PC-9 (cell line): ENCODE results near the gene DUS2. TPM values are rescaled to one million over a fixed set of nuclear protein-coding genes. Genes with fewer than 3 reads are reported as not detected.
A peak's percentile ranks its signal among the peaks of the same experiment; 100 is the strongest.

Experiments used
- BruUV-seq: library from RNA; stranded (reverse); fragments of 400-500 nt; replicated peaks from 2 replicates; lab custom pipeline; 2021; lab: Mats Ljungman, UMichigan
- CTCF ChIA-PET: fragments of 300-600 bp; sonication (Branson Sonifier 250); formaldehyde crosslinking; loops from one replicate; lab custom pipeline; 2022; ENCODE audit warnings: antibody characterized with exemption; lab: Charles Lee
- POLR2A ChIA-PET: fragments of 300-600 bp; sonication (Branson Sonifier 250); formaldehyde crosslinking; loops from one replicate; lab custom pipeline; 2022; ENCODE audit warnings: antibody characterized with exemption; ENCODE audit not compliant: unreplicated experiment; lab: Charles Lee
- DNase-seq, 2 experiments: peaks; one replicate each; pipeline versions ENCODE4 v3.0.0 to v3.0.0-alpha.2; 2015 to 2022; ENCODE audit warnings: mixed read lengths in 1 of 2
- H2AFZ ChIP-seq: fragments of 200-600 bp; sonication (generic); 2 replicates; pipeline ENCODE4 v1.8.1; 2017; ENCODE audit warnings: antibody characterized with exemption
- H3F3A ChIP-seq: fragments of 200-600 bp; sonication (generic); 2 replicates; pipeline ENCODE4 v1.8.1; 2017; ENCODE audit warnings: antibody characterized with exemption, mild to moderate bottlenecking, low read depth; ENCODE audit not compliant: insufficient read depth
- H3K27ac ChIP-seq: fragments of 200-600 bp; sonication (generic); 2 replicates; pipeline ENCODE4 v1.6.1; 2016; ENCODE audit warnings: mixed run types
- H3K27me3 ChIP-seq: fragments of 200-600 bp; sonication (generic); 2 replicates; pipeline ENCODE4 v1.6.1; 2016; ENCODE audit warnings: low read depth, mixed run types; ENCODE audit not compliant: insufficient read depth
- H3K36me3 ChIP-seq: fragments of 200-600 bp; sonication (generic); 2 replicates; pipeline ENCODE4 v1.6.1; 2016; ENCODE audit warnings: low read depth, mixed run types
- H3K4me1 ChIP-seq: fragments of 200-600 bp; sonication (generic); replicated peaks from 2 replicates; pipeline ENCODE4 v1.6.1; 2016; ENCODE audit warnings: mixed run types; ENCODE audit not compliant: insufficient read depth
- H3K4me2 ChIP-seq: fragments of 200-600 bp; sonication (generic); 2 replicates; pipeline ENCODE4 v1.6.1; 2017; ENCODE audit warnings: mixed run types
- H3K4me3 ChIP-seq: fragments of 200-600 bp; sonication (generic); 2 replicates; pipeline ENCODE4 v1.6.1; 2016; ENCODE audit warnings: mixed run types
- H3K79me2 ChIP-seq: fragments of 200-600 bp; sonication (generic); 2 replicates; pipeline ENCODE4 v1.6.1; 2017; ENCODE audit warnings: low read depth, mixed run types
- H3K9me2 ChIP-seq: fragments of 200-600 bp; sonication (generic); 2 replicates; pipeline ENCODE4 v1.8.1; 2017; ENCODE audit warnings: mild to moderate bottlenecking; ENCODE audit not compliant: insufficient read depth
- H3K9me3 ChIP-seq: fragments of 200-600 bp; sonication (generic); 2 replicates; pipeline ENCODE4 v1.8.1; 2016; ENCODE audit warnings: low read depth; ENCODE audit not compliant: insufficient read depth
- H4K20me1 ChIP-seq: fragments of 200-600 bp; sonication (generic); 2 replicates; pipeline ENCODE4 v1.8.1; 2017; ENCODE audit not compliant: insufficient read depth
- CTCF ChIP-seq: fragments of 200-600 bp; sonication (generic); conservative IDR thresholded peaks from 2 replicates; pipeline ENCODE4 v1.6.1; 2017; ENCODE audit warnings: mixed run types, antibody characterized with exemption, mild to moderate bottlenecking, moderate library complexity
- EZH2 ChIP-seq: fragments of 200-600 bp; sonication (generic); IDR thresholded peaks from 2 replicates; pipeline ENCODE4 v1.8.0; 2017; ENCODE audit warnings: antibody characterized with exemption, low read depth
- intact Hi-C: fragments of 100-400 bp; cut with micrococcal nuclease; formaldehyde crosslinking; loops from one replicate; pipeline ENCODE4 v1.10.0; 2022; ENCODE audit not compliant: unreplicated experiment
- total RNA-seq: library from RNA; stranded (reverse); gene quantifications from 2 replicates; pipeline ENCODE4 v1.2.3, GENCODE V29; 2021

DUS2 gene
- total RNA-seq, 1 experiment from 2014 or later, result 29.7 TPM

DNA sequence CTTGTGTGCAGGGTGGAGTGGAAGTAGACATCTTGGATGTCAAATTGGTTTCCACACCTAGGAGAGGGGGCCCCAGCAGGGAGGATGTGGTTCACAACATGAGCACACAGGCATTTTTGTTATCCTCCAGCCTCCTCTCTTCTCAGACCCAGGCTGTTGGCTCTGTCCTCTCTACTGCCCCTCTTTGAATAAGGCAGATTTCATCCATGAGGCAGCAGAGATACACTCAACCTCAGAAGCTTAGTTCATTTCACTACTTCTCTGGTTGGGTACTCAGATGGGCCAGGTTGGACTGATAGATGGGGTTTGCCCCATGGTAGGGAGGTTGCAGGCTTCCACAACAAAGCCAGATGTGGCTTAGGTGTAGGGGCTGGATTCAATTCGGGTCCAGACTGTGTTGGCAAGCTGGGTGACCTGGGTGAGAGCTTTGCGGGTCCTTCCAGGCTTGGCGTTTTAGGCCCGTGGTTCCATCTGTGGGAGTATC is 39.9 kb downstream of the DUS2 start:
- H3F3A ChIP-seq, result peaks cover 13% of the 10 kb centered on the region; the same call in 1 of the 2 replicates
- no peak overlapping the region for H2AFZ ChIP-seq
- H3K79me2 ChIP-seq, result no peaks in the 10 kb centered on the region
- DNase-seq, result no peak
- ChIA-PET CTCF (interaction anchor here (0.7 kb wide), 1 partner anchor 21 kb away, joined by 6 read pairs; no protein-coding TSS in a partner anchor), POLR2A (no interaction called here)
- no peaks in the 10 kb centered on the region for H3K4me1 ChIP-seq
- H4K20me1 ChIP-seq, result no peaks in the 10 kb centered on the region; the same call in 1 of the 2 replicates
- H3K4me3 ChIP-seq, result no peak overlapping the region
- H3K9me2 ChIP-seq, result no peaks in the 10 kb centered on the region
- no peaks in the 10 kb centered on the region for H3K9me3 ChIP-seq
- no TSS peak for BruUV-seq
- no peaks in the 10 kb centered on the region for H3K27me3 ChIP-seq
- H3K36me3 ChIP-seq, result no peaks in the 10 kb centered on the region
- intact Hi-C loops, result no loop called here
- no peak overlapping the region for H3K27ac ChIP-seq
- no peak overlapping the region for H3K4me2 ChIP-seq
- TF ChIP-seq EZH2 (no peak), CTCF (no peak)

DNA sequence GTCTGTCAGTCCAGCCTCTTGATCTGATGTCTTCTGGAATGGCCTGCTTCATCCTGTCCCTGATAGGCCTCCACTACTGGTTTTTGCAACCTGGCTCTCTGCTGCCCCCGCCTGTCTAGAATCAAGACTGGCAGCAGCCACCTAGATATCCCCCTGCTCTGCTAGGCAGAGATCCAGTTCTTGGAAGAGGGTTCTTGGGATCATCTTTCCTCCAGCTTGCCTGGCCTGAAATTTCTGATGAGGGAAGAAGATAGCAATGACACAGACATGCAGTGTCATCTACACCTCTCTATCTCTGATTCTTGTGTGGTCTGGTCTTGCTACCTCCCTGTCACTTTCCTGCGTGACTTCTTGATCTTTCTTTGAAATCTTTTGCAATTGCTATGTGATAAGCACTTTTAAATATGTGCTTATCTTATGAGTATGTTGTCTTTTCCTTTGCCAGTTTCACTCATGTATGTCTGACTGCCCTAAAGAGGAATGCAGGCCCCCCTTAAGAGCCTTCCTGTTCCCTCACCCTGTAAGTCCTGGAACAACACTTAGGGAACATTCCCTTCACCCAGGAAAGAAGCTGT is 41.8 kb downstream of the DUS2 start:
- ChIA-PET POLR2A (interaction anchor here (0.6 kb wide), 1 partner anchor 124 kb away, joined by 4 read pairs; no protein-coding TSS in a partner anchor), CTCF (interaction anchor here (0.6 to 0.7 kb wide), 4 partner anchors 22 to 480 kb away, joined by 3 to 10 read pairs (median 6); no protein-coding TSS in a partner anchor)
- Histone ChIP-seq H4K20me1 (no peaks in the 10 kb centered on the region; the same call in 1 of the 2 replicates), H3K9me3 (no peaks in the 10 kb centered on the region), H3K4me1 (no peaks in the 10 kb centered on the region), H3K27ac (no peak overlapping the region), H3K4me3 (no peak overlapping the region), H2AFZ (no peak overlapping the region), H3K79me2 (no peaks in the 10 kb centered on the region), H3K36me3 (no peaks in the 10 kb centered on the region), H3K27me3 (no peaks in the 10 kb centered on the region), H3F3A (peaks cover 13% of the 10 kb centered on the region; the same call in 1 of the 2 replicates), H3K4me2 (no peak overlapping the region), H3K9me2 (no peaks in the 10 kb centered on the region)
- intact Hi-C loops, result loop anchor here (1.0 kb wide), 1 partner anchor 164 kb away; no protein-coding TSS in a partner anchor
- no TSS peak for BruUV-seq
- TF ChIP-seq EZH2 (no peak), CTCF (peak; percentile 84)
- peak in 1 of 2 experiments; percentile 60 for DNase-seq

DNA sequence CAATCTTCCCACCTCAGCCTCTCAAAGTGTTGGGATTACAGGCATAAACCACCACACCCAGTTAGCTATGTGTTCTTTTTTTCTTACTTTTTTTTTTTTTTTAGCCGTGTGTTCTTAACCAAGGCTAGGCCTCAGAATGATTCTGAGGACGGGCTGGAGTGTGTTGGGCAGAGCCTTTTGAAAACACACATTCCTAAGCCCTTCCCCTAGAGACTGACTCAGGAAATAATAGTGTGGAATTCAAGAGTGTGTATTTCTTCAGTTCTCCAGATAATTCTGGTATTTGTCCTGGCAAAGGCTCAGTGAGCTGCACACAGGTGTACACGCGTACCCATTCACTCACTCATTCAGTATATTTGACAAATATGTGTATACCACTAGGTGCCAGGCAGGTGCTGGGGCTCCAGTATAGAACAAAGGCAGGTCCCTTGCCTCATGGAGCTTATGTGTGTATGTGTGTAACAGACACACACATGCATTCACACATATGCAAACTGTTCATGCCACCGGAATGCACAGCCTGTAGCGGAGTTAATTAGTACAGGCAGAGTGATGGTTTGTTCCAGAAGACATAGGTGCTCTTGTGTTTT is 42.7 kb downstream of the DUS2 start:
- TF ChIP-seq EZH2 (no peak), CTCF (no peak)
- Histone ChIP-seq H2AFZ (no peak overlapping the region), H3K9me3 (no peaks in the 10 kb centered on the region), H4K20me1 (no peaks in the 10 kb centered on the region; the same call in 1 of the 2 replicates), H3K9me2 (no peaks in the 10 kb centered on the region), H3K4me3 (no peak overlapping the region), H3F3A (peaks cover 13% of the 10 kb centered on the region; the same call in 1 of the 2 replicates), H3K27ac (no peak overlapping the region), H3K4me1 (no peaks in the 10 kb centered on the region), H3K79me2 (no peaks in the 10 kb centered on the region), H3K36me3 (no peaks in the 10 kb centered on the region), H3K27me3 (no peaks in the 10 kb centered on the region), H3K4me2 (no peak overlapping the region)
- BruUV-seq, result no TSS peak
- CTCF ChIA-PET, result interaction anchor here (0.6 to 0.7 kb wide), 4 partner anchors 21 to 481 kb away, joined by 3 to 10 read pairs (median 6); no protein-coding TSS in a partner anchor
- POLR2A ChIA-PET, result interaction anchor here (0.6 kb wide), 1 partner anchor 125 kb away, joined by 4 read pairs; no protein-coding TSS in a partner anchor
- intact Hi-C loops, result no loop called here
- no peak for DNase-seq
